ENCODE data around the gene CHTOP.
A peak's percentile ranks its signal among the peaks of the same experiment; 100 is the strongest.

The CHTOP gene

DNA sequence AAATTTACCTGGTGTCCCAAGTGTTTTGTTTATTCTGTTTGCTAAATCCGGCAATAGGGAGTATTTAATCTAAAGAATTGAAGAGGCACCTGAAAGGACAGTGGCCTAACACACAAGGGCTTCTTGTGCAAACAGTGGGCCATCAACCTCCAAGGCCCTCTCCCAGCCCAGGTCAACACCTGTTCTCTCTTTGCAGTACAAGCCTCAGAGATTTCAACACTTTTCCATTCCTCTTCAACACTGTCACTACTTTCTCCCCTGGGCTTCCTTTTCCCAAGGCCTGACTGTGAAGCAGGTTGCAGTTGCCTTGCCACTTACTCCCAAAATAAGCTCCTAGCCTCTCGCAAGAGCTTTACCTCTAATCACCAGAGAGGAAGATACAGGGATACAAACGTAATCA lies 21.5 kb downstream of the CHTOP start:
- no peak overlapping the region for H3K4me3 ChIP-seq (ENCODE audit: low read depth, low read length)
- ChIA-PET CTCF (no interaction called here), POLR2A (interaction anchor here (0.7 kb wide), 1 partner anchor 15 kb away, joined by 3 read pairs; the partner anchor contains the start of gene ILF2)
- TF ChIP-seq PRDM1 (tag by site-specific recombination; IDR thresholded peaks at IDR 0.05): peak; percentile 51; the same call in 1 of the 2 replicates
- TF ChIP-seq ZBTB48 (tag by site-specific recombination; IDR thresholded peaks at IDR 0.05): no peak
- peaks cover 1 to 10% of the 10 kb centered on the region in 2 experiments; a peak in 2 of 3 replicates for H3K36me3 ChIP-seq (ENCODE audit: control insufficient read depth in 2 of 2, insufficient read depth in 1 of 2, low read length in 2 of 2)
- H3K4me1 ChIP-seq (ENCODE audit: control insufficient read depth, insufficient read depth, low read length): 0 out of 2 replicates have a peak, but pooled peaks cover 2% of the 10 kb centered on the region
- H3K27ac ChIP-seq (ENCODE audit: extremely low read depth, low read depth, low read length): no peak overlapping the region
- no peaks in the 10 kb centered on the region for H3K9me3 ChIP-seq (ENCODE audit: control insufficient read depth, insufficient read depth, low read depth, low read length)

DNA sequence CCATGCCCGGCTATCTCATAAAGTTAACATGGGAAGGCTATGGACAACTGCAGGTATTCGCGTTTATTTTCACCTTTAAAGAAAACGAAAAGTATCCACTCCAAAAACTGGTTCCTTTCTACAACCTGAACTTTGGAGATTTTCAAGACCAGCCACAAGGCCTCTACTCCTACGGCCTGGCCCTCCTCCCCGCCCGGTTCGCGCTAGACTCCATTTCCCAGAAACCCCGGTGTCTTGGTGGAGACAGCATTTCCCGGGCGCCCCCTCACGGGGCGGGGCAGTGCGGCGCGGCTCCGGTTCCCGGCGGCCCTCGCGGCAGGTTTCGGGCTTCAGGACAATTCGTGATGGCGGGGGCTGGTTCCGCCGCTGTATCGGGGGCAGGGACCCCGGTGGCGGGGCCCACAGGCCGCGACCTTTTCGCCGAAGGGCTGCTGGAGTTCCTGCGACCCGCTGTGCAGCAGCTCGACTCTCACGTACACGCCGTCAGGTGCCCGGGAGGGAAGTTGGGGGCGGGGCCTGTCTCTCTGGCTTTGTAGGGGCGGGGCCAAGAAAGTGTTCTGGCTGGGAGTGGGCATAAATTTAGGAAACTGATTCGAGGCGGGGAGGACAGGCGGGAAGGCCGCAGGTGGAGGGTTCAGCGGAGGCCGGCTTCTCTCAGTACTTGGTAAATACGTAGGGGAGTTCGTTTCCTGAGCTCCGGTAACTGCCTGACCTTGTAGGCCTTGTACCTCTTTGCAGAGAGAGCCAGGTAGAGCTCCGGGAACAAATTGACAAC lies 24.7 kb downstream of the CHTOP start, which contains the start of gene SNAPIN:
Gene SNAPIN, plus strand, starts transcription at position 304 of the 775 bp plus-strand sequence. Its CDS starts 41 bp downstream, at position 345.
- Histone ChIP-seq H3K9me3 (ENCODE audit: control insufficient read depth, insufficient read depth, low read depth, low read length) (no peaks in the 10 kb centered on the region), H3K4me1 (ENCODE audit: control insufficient read depth, insufficient read depth, low read length) (0 out of 2 replicates have a peak, but pooled peaks cover 2% of the 10 kb centered on the region), H3K4me3 (ENCODE audit: low read depth, low read length) (peak within 1 kb of the TSS; percentile 87), H3K27ac (ENCODE audit: extremely low read depth, low read depth, low read length) (peak within 1 kb of the TSS; percentile 78), H3K36me3 (ENCODE audit: control insufficient read depth in 2 of 2, insufficient read depth in 1 of 2, low read length in 2 of 2) (peaks cover 23 to 42% of the 10 kb centered on the region in 2 experiments)
- ChIA-PET POLR2A (interaction anchor here (0.6 to 2.8 kb wide), 8 partner anchors 10 to 328 kb away, joined by 3 to 24 read pairs (median 5); partner anchors contain the start of genes CHTOP, S100A1, S100A13 and SLC27A3), CTCF (interaction anchor here (0.9 to 2.4 kb wide), 2 partner anchors 10 to 148 kb away, joined by 3 to 9 read pairs; no protein-coding TSS in a partner anchor)
- TF ChIP-seq ZNF335 (tag by site-specific recombination; conservative IDR thresholded peaks at IDR 0.05) (peak; percentile 97), ZNF311 (tag by site-specific recombination; IDR thresholded peaks at IDR 0.05; ENCODE audit: borderline replicate concordance) (no peak), ZNF629 (tag by site-specific recombination; IDR thresholded peaks at IDR 0.05) (peak; percentile 62), ZNF48 (tag by site-specific recombination; IDR thresholded peaks at IDR 0.05) (no peak), ZBTB48 (tag by site-specific recombination; IDR thresholded peaks at IDR 0.05) (peak; percentile 96), SCRT1 (tag by site-specific recombination; IDR thresholded peaks at IDR 0.05; ENCODE audit: borderline replicate concordance) (0 out of 2 replicates have a peak, but pooled peaks have one; percentile 7), ZIC2 (tag by site-specific recombination; IDR thresholded peaks at IDR 0.05) (peak; percentile 53; the same call in 1 of the 2 replicates), ZNF391 (tag by site-specific recombination; IDR thresholded peaks at IDR 0.05; ENCODE audit: borderline replicate concordance, low read depth) (0 out of 2 replicates have a peak, but pooled peaks have one; percentile 14), ZEB2 (tag by site-specific recombination; IDR thresholded peaks at IDR 0.05) (peak; percentile 96), GLI4 (tag by site-specific recombination; IDR thresholded peaks at IDR 0.05) (no peak), ZNF660 (tag by site-specific recombination; IDR thresholded peaks at IDR 0.05) (peak; percentile 41; the same call in 1 of the 2 replicates), ZNF843 (tag by site-specific recombination; IDR thresholded peaks at IDR 0.05) (no peak; the same call in 1 of the 2 replicates), ZNF76 (tag by site-specific recombination; IDR thresholded peaks at IDR 0.05; ENCODE audit: borderline replicate concordance, low read depth) (peak; percentile 96), SP3 (tag by site-specific recombination; IDR thresholded peaks at IDR 0.05) (peak; percentile 93), ZNF341 (tag by site-specific recombination; IDR thresholded peaks at IDR 0.05; ENCODE audit: low read depth) (0 out of 2 replicates have a peak, but pooled peaks have one; percentile 28), FEZF1 (tag by site-specific recombination; IDR thresholded peaks at IDR 0.05) (no peak), GLIS2 (tag by site-specific recombination; IDR thresholded peaks at IDR 0.05) (peak; percentile 55), ZBTB8A (tag by site-specific recombination; IDR thresholded peaks at IDR 0.05) (peak; percentile 37; the same call in 1 of the 2 replicates), ZNF24 (tag by site-specific recombination; IDR thresholded peaks at IDR 0.05) (0 out of 2 replicates have a peak, but pooled peaks have one; percentile 35), YY1 (tag by site-specific recombination; IDR thresholded peaks at IDR 0.05) (peak; percentile 84), HOXD13 (CRISPR knock-in tag; IDR thresholded peaks at IDR 0.05; ENCODE audit: borderline replicate concordance) (no peak), ZNF600 (tag by site-specific recombination; IDR thresholded peaks at IDR 0.05) (peak; percentile 61; the same call in 1 of the 2 replicates)
- TF ChIP-seq, protein P1, sequence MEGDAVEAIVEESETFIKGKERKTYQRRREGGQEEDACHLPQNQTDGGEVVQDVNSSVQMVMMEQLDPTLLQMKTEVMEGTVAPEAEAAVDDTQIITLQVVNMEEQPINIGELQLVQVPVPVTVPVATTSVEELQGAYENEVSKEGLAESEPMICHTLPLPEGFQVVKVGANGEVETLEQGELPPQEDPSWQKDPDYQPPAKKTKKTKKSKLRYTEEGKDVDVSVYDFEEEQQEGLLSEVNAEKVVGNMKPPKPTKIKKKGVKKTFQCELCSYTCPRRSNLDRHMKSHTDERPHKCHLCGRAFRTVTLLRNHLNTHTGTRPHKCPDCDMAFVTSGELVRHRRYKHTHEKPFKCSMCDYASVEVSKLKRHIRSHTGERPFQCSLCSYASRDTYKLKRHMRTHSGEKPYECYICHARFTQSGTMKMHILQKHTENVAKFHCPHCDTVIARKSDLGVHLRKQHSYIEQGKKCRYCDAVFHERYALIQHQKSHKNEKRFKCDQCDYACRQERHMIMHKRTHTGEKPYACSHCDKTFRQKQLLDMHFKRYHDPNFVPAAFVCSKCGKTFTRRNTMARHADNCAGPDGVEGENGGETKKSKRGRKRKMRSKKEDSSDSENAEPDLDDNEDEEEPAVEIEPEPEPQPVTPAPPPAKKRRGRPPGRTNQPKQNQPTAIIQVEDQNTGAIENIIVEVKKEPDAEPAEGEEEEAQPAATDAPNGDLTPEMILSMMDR (tag by site-specific recombination; IDR thresholded peaks at IDR 0.05): peak; percentile 76
- TF ChIP-seq, protein P2, sequence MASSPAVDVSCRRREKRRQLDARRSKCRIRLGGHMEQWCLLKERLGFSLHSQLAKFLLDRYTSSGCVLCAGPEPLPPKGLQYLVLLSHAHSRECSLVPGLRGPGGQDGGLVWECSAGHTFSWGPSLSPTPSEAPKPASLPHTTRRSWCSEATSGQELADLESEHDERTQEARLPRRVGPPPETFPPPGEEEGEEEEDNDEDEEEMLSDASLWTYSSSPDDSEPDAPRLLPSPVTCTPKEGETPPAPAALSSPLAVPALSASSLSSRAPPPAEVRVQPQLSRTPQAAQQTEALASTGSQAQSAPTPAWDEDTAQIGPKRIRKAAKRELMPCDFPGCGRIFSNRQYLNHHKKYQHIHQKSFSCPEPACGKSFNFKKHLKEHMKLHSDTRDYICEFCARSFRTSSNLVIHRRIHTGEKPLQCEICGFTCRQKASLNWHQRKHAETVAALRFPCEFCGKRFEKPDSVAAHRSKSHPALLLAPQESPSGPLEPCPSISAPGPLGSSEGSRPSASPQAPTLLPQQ (tag by site-specific recombination; IDR thresholded peaks at IDR 0.05): peak; percentile 95
- TF ChIP-seq, protein P3, sequence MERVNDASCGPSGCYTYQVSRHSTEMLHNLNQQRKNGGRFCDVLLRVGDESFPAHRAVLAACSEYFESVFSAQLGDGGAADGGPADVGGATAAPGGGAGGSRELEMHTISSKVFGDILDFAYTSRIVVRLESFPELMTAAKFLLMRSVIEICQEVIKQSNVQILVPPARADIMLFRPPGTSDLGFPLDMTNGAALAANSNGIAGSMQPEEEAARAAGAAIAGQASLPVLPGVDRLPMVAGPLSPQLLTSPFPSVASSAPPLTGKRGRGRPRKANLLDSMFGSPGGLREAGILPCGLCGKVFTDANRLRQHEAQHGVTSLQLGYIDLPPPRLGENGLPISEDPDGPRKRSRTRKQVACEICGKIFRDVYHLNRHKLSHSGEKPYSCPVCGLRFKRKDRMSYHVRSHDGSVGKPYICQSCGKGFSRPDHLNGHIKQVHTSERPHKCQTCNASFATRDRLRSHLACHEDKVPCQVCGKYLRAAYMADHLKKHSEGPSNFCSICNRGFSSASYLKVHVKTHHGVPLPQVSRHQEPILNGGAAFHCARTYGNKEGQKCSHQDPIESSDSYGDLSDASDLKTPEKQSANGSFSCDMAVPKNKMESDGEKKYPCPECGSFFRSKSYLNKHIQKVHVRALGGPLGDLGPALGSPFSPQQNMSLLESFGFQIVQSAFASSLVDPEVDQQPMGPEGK (tag by site-specific recombination; IDR thresholded peaks at IDR 0.05): peak; percentile 95
- TF ChIP-seq, protein P4, sequence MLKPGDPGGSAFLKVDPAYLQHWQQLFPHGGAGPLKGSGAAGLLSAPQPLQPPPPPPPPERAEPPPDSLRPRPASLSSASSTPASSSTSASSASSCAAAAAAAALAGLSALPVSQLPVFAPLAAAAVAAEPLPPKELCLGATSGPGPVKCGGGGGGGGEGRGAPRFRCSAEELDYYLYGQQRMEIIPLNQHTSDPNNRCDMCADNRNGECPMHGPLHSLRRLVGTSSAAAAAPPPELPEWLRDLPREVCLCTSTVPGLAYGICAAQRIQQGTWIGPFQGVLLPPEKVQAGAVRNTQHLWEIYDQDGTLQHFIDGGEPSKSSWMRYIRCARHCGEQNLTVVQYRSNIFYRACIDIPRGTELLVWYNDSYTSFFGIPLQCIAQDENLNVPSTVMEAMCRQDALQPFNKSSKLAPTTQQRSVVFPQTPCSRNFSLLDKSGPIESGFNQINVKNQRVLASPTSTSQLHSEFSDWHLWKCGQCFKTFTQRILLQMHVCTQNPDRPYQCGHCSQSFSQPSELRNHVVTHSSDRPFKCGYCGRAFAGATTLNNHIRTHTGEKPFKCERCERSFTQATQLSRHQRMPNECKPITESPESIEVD (tag by site-specific recombination; IDR thresholded peaks at IDR 0.05): no peak
